ENCODE data around the gene VAC14. TPM values are rescaled to one million over a fixed set of nuclear protein-coding genes. Genes with fewer than 3 reads are reported as not detected.

Gene VAC14
- total and polyA plus RNA-seq, 2 of the 8 experiments (the other 6 are each of a cell fraction or from before 2014, with no cell fraction given): 56.0 to 108 TPM

DNA sequence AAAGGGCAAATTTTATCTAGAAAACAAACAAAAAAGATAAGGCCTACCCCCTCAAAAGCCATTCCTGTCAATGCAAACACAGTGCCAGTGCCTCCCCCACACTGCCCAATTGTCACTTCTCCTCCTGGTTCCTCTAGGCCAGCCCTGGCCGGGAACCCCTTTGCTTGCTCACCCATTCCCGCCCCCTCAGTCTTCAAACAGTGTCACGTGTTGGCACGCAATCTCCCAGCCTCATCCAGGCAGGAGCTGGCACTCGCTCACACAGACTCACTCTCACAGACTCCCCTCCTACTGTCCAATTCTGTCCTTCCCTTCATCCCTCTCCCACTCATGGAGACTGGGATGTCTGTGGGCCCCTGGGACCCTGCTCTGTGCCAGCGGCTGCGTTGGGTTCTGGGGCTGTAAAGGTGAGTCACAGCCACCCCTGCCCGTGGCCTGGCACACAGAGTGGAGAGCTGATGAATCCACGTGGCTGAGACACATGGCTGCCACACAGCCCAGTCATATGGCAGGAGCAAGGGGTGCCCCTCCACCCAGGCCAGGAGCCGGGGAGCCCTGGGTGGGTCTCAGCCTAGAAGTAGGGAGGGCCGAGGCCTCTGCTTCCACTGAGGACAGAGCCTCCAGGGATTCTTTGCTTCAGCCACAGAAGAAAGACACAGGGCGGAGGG, 54.8 kb downstream of the VAC14 start:
- no peak overlapping the region for H2BK15ac ChIP-seq (ENCODE audit: low read length)
- no peak overlapping the region for H3K4ac ChIP-seq (replicated peaks; ENCODE audit: insufficient read length, low read depth, low read length)
- H4K8ac ChIP-seq (ENCODE audit: extremely low read depth, insufficient read depth, low read length): no peak overlapping the region
- H3K27ac ChIP-seq (ENCODE audit: low read depth, low read length): no peak overlapping the region
- CTCF ChIA-PET (ENCODE audit: partially characterized antibody): interaction anchor here (0.9 to 1.2 kb wide), 5 partner anchors 8 to 67 kb away, joined by 3 to 5 read pairs (median 3); no protein-coding TSS in a partner anchor
- H3K23ac ChIP-seq (ENCODE audit: insufficient read length): no peak overlapping the region
- no peak overlapping the region for H4K91ac ChIP-seq (replicated peaks; ENCODE audit: insufficient read length, low read length)
- peaks cover 0 to 10% (median 6%) of the 10 kb centered on the region in 4 experiments; a peak in 5 of 7 replicates for H3K4me1 ChIP-seq (replicated peaks in 1 of 4; ENCODE audit: control insufficient read depth in 3 of 4, insufficient read depth in 4 of 4, low read length in 3 of 4)
- 0 out of 2 replicates have a peak overlapping the region, but pooled peaks have one; percentile 2 for H2BK5ac ChIP-seq (ENCODE audit: low read depth, low read length)
- H3K79me2 ChIP-seq (ENCODE audit: control insufficient read depth in 1 of 2, insufficient read depth in 2 of 2, low read length in 2 of 2): no peaks in the 10 kb centered on the region
- H3K4me2 ChIP-seq (ENCODE audit: insufficient read depth in 1 of 2, low read depth in 2 of 2, low read length in 2 of 2): no peak overlapping the region
- H3K9ac ChIP-seq (replicated peaks in 1 of 4; ENCODE audit: extremely low read depth in 1 of 4, low read depth in 3 of 4, low read length in 3 of 4): no peak overlapping the region
- peaks cover 0 to 6% of the 10 kb centered on the region in 2 experiments; a peak in 1 of 4 replicates for H3K9me3 ChIP-seq (ENCODE audit: insufficient read depth in 2 of 2, low read depth in 1 of 2, low read length in 1 of 2)
- no peak overlapping the region for H3K56ac ChIP-seq (replicated peaks; ENCODE audit: insufficient read length, low read depth, low read length)
- peaks cover 0 to 3% of the 10 kb centered on the region in 2 experiments for H4K20me1 ChIP-seq (replicated peaks in 1 of 2; ENCODE audit: control insufficient read depth in 1 of 2, insufficient read depth in 2 of 2, low read length in 2 of 2)
- H2BK12ac ChIP-seq (ENCODE audit: low read depth, low read length): no peak overlapping the region; the same call in 1 of the 2 replicates
- no peak for FAIRE-seq
- peaks cover 3 to 14% (median 8%) of the 10 kb centered on the region in 4 experiments; a peak in 5 of 8 replicates for H3K36me3 ChIP-seq (ENCODE audit: control insufficient read depth in 2 of 4, insufficient read depth in 4 of 4, low read length in 3 of 4)
- H3K14ac ChIP-seq (ENCODE audit: insufficient read length): no peak overlapping the region
- H2BK20ac ChIP-seq (ENCODE audit: low read length): no peak overlapping the region
- H3K27me3 ChIP-seq (replicated peaks in 1 of 4; ENCODE audit: control insufficient read depth in 3 of 4, extremely low read depth in 1 of 4, insufficient read depth in 3 of 4, low read length in 3 of 4): no peaks in the 10 kb centered on the region
- H2AFZ ChIP-seq (ENCODE audit: low read length): no peak overlapping the region
- WGBS, 2 experiments (ENCODE audit: extremely low coverage in 1 of 2, insufficient coverage in 1 of 2, insufficient read length in 1 of 2, insufficient replicate concordance in 2 of 2, low coverage in 1 of 2, low lambda C conversion rate in 2 of 2, missing lambda C conversion rate in 1 of 2): 89% methylated on average over 12 of the region's 12 CpGs; no CpG with 5 or more reads in 1 of the 2 experiments
- H3K4me3 ChIP-seq (ENCODE audit: extremely low read depth in 1 of 4, insufficient read depth in 2 of 4, low read depth in 3 of 4, low read length in 4 of 4): no peak overlapping the region
- H3K79me1 ChIP-seq (ENCODE audit: low read depth, low read length): no peaks in the 10 kb centered on the region
- H3K23me2 ChIP-seq (ENCODE audit: low read depth, low read length): no peaks in the 10 kb centered on the region
- POLR2A ChIA-PET (ENCODE audit: partially characterized antibody): no interaction called here
- DNase-seq (ENCODE audit: low read depth in 1 of 2, low spot score in 2 of 2): no peak
- H2BK120ac ChIP-seq (replicated peaks; ENCODE audit: low read depth, low read length): no peak overlapping the region
- no peak overlapping the region for H4K5ac ChIP-seq (ENCODE audit: insufficient read length, low read depth, low read length)
- no peak overlapping the region for H2AK5ac ChIP-seq (ENCODE audit: low read depth, low read length)
- no peak overlapping the region for H3K18ac ChIP-seq (ENCODE audit: extremely low read depth, low read length)
- TF ChIP-seq RFX5 (IDR thresholded peaks at IDR 0.05; ENCODE audit: borderline replicate concordance, low read depth, low read length): no peak
- no peak for TF ChIP-seq POLR2AphosphoS5 (IDR thresholded peaks at IDR 0.05; ENCODE audit: low read depth, low read length)
- TF ChIP-seq SUZ12 (IDR thresholded peaks at IDR 0.05; ENCODE audit: low read length): no peak
- TF ChIP-seq, protein P1, sequence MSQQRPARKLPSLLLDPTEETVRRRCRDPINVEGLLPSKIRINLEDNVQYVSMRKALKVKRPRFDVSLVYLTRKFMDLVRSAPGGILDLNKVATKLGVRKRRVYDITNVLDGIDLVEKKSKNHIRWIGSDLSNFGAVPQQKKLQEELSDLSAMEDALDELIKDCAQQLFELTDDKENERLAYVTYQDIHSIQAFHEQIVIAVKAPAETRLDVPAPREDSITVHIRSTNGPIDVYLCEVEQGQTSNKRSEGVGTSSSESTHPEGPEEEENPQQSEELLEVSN (IDR thresholded peaks at IDR 0.05): no peak
- TF ChIP-seq ZNF274 (IDR thresholded peaks at IDR 0.05; ENCODE audit: borderline replicate concordance, extremely low read depth, low read length): no peak
- no peak for TF ChIP-seq FOSL1 (IDR thresholded peaks at IDR 0.05; ENCODE audit: insufficient read depth, low read depth, low read length)
- TF ChIP-seq TAF7 (optimal IDR thresholded peaks at IDR 0.05; ENCODE audit: borderline replicate concordance, low read depth, low read length): no peak
- TF ChIP-seq CEBPB (IDR thresholded peaks at IDR 0.05; ENCODE audit: low read depth, low read length): no peak
- no peak for TF ChIP-seq EZH2 (IDR thresholded peaks at IDR 0.05; ENCODE audit: low read depth, low read length, severe bottlenecking)
